BJ (cell line): Measurements from ENCODE around the gene MORF4L1. TPM values are rescaled to one million over a fixed set of nuclear protein-coding genes. Genes with fewer than 3 reads are reported as not detected.
"Not testable (repeated sequence)": the region's sequence is repeated elsewhere in the genome, so short reads cannot be mapped to it uniquely, and the experiment has no call there.

ENCODE experiments used
- CTCF ChIA-PET: fragments of 350-600 bp; formaldehyde crosslinking; extraction: SDS; loops from one replicate; lab custom pipeline; 2021; ENCODE audit warnings: antibody characterized with exemption, inconsistent platforms; lab: Yijun Ruan, JAX
- POLR2A ChIA-PET: fragments of 300-600 bp; sonication (Branson Sonifier 250); formaldehyde crosslinking; extraction: SDS; loops from one replicate; lab custom pipeline; 2021; ENCODE audit warnings: antibody characterized with exemption; lab: Charles Lee
- DNase-seq: peaks from one replicate; pipeline ENCODE4 v3.0.0-alpha.2; 2011; ENCODE audit warnings: low read depth
- H3K27me3 ChIP-seq: 2 replicates; pipeline ENCODE4 v1.6.0; 2011; ENCODE audit warnings: low read length; ENCODE audit not compliant: control insufficient read depth, insufficient read depth
- H3K36me3 ChIP-seq: 2 replicates; pipeline ENCODE4 v1.5.1; 2011; ENCODE audit warnings: low read length; ENCODE audit not compliant: control insufficient read depth, insufficient read depth
- H3K4me3 ChIP-seq: 2 replicates; pipeline ENCODE4 v1.5.1; 2011; ENCODE audit warnings: low read depth, mild to moderate bottlenecking, control low read depth, low read length
- CTCF ChIP-seq: IDR thresholded peaks from 2 replicates; pipeline ENCODE4 v1.5.1; 2011; ENCODE audit warnings: low read depth, mild to moderate bottlenecking, control low read depth, inconsistent platforms, low read length, moderate library complexity; ENCODE audit not compliant: insufficient read depth
- polyA plus RNA-seq: library from polyadenylated mRNA; depleted of rRNA; stranded (reverse); fragments of >200 nt; gene quantifications from 2 replicates; pipeline ENCODE4 v1.2.3, GENCODE V29; 2011

MORF4L1 gene
- polyA plus RNA-seq, 1 experiment = 199 TPM

DNA sequence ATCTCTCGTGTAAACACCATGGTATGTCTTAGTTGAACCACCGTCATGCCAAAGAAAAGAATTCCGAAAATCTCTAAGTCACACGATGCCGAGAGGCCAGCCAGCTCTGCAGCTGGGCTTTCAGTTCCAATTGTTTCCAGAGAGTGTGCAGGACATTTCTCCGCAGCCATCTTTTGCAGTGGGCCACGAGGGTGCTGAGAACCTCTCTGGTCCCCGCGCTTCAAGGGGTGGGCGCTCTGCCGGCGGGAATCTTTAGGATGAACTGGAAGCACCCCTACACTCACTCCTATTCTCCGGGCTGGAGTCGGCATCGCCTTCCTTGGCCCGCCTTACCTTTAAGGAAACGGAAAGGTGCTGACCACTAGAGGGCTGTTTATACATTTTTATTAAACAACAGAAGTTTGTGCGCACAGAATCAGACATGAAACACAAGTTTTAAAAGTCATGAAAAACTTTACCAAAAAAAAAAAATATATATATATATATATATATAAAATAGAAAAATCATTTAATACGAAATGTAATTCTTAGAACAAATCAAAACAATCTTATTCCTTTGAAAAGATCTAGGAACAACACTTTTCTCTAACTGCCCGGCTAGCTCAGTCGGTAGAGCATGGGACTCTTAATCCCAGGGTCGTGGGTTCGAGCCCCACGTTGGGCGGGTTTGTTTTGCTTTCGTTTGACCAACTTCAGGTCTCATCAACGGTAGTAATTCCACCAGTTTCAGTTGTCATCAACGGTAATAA is 12.5 kb upstream of the MORF4L1 start:
- POLR2A ChIA-PET = interaction anchor here (1.1 kb wide), 1 partner anchor 14 kb away, joined by 4 read pairs; no protein-coding TSS in a partner anchor

DNA sequence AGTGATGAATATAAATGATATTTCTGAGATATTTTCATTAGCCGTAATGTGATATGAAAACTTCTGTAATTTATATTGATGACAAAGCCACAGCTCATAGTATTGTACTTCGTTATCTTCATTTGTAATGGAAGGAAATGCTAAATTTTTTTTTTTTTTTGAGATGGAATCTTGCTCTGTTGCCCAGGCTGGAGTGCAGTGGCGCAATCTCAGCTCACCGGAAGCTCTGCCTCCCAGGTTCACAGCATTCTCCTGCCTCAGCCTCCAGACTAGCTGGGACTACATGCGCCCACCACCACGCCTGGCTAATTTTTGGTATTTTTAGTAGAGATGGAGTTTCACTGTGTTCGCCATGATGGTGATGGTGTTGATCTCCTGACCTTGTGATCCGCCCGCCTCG is 7.1 kb upstream of the MORF4L1 start:
- POLR2A ChIA-PET, H3K4me3 ChIP-seq: not testable (repeated sequence)
- CTCF ChIA-PET = interaction anchor here (0.6 kb wide), 1 partner anchor 320 kb away, joined by 5 read pairs; no protein-coding TSS in a partner anchor

More for the DNA sequence above, 12.5 kb upstream of the MORF4L1 start:
- H3K27me3 ChIP-seq = no peaks in the 10 kb centered on the region
- peak overlapping the region; percentile 50 for H3K4me3 ChIP-seq
- DNase-seq = no peak
- peak; percentile 64 for TF ChIP-seq CTCF
- H3K36me3 ChIP-seq = no peaks in the 10 kb centered on the region
- CTCF ChIA-PET = interaction anchor here (0.6 to 2.0 kb wide), 16 partner anchors 9 to 491 kb away, joined by 3 to 20 read pairs (median 3); partner anchors contain the start of gene MORF4L1

DNA sequence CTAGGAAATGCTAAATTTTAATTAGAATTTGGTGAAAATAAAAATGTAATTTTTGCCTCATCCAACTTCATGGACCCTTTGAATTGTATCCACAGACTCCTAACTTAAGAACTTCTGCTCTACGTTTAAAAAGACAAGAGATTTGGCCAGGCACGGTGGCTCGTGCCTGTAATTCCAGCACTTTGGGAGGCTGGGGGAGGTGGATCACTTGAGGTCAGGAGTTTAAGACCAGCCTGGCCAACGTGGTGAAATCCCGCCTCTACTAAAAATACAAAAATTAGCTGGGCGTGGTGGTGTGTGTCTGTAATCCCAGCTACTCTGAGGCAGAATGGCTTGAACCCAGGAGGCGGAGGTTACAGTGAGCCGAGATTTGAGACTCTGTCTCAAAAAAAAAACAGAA is 6.7 kb upstream of the MORF4L1 start:
- POLR2A ChIA-PET, H3K36me3 ChIP-seq, H3K4me3 ChIP-seq, DNase-seq, H3K27me3 ChIP-seq, CTCF ChIA-PET: not testable (repeated sequence)

More for the DNA sequence above, 7.1 kb upstream of the MORF4L1 start:
- H3K27me3 ChIP-seq, DNase-seq, H3K36me3 ChIP-seq: not testable (repeated sequence)

GRCh38 chr15:78866803-78867202 is 5.9 kb upstream of the MORF4L1 start:
- no peak for DNase-seq
- ChIA-PET CTCF (no interaction called here), POLR2A (no interaction called here)

DNA sequence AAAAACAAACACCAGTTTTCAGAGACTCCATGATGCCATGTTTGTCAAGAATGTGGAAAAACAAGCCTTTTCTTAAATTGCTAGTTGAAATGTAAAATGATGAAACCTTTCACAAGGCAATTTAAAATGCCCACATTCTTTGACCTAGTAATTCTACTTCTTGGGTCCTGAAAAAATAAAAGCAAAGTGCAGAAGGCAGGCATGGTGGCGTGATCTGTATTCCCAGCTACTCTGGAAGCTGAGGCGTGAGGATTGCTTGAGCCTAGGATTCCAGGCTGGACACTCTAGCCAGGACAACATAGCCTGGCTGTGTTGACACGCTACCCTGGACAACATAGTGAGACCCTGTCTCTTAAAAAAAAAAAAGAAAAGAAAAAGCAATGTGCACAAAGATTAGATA is 4.3 kb upstream of the MORF4L1 start:
- ChIA-PET CTCF (interaction anchor here (1.2 kb wide), 1 partner anchor 9 kb away, joined by 3 read pairs; no protein-coding TSS in a partner anchor), POLR2A (no interaction called here)
- H3K36me3 ChIP-seq = no peaks in the 10 kb centered on the region
- no peak overlapping the region for H3K4me3 ChIP-seq
- H3K27me3 ChIP-seq = no peaks in the 10 kb centered on the region
- no peak for TF ChIP-seq CTCF
- DNase-seq = no peak

More at GRCh38 chr15:78866803-78867202, 5.9 kb upstream of the MORF4L1 start:
- Histone ChIP-seq H3K4me3 (no peak overlapping the region), H3K36me3 (no peaks in the 10 kb centered on the region), H3K27me3 (no peaks in the 10 kb centered on the region)
- no peak for TF ChIP-seq CTCF

GRCh38 chr15:78871483-78872127 is 1.1 kb upstream of the MORF4L1 start:
- H3K36me3 ChIP-seq, H3K27me3 ChIP-seq, H3K4me3 ChIP-seq, DNase-seq, POLR2A ChIA-PET: not testable (repeated sequence)
- CTCF ChIA-PET = interaction anchor here (1.0 to 3.3 kb wide), 2 partner anchors 12 to 106 kb away, joined by 3 to 20 read pairs; no protein-coding TSS in a partner anchor
